Activated naive CD8-positive, alpha-beta T cell treated with anti-CD3 and anti-CD28 coated beads, Interleukin-2, amount 50 U/mL, for 16 hours (primary cell): ENCODE data around the gene CCDC116.
"Not testable (repeated sequence)": the region's sequence is repeated elsewhere in the genome, so short reads cannot be mapped to it uniquely, and the experiment has no call there.

Source experiments
- DNase-seq: peaks from one replicate; pipeline ENCODE4 v3.0.0-alpha.2; 2020; ENCODE audit warnings: low read depth, low spot score

Gene CCDC116

GRCh38 chr22:21632237-21632895 lies at the start of gene CCDC116:
TSS of gene CCDC116 (plus strand) at chr22:21632760. CDS start at chr22:21633182, 422 bp downstream.
- no peak for DNase-seq

DNA sequence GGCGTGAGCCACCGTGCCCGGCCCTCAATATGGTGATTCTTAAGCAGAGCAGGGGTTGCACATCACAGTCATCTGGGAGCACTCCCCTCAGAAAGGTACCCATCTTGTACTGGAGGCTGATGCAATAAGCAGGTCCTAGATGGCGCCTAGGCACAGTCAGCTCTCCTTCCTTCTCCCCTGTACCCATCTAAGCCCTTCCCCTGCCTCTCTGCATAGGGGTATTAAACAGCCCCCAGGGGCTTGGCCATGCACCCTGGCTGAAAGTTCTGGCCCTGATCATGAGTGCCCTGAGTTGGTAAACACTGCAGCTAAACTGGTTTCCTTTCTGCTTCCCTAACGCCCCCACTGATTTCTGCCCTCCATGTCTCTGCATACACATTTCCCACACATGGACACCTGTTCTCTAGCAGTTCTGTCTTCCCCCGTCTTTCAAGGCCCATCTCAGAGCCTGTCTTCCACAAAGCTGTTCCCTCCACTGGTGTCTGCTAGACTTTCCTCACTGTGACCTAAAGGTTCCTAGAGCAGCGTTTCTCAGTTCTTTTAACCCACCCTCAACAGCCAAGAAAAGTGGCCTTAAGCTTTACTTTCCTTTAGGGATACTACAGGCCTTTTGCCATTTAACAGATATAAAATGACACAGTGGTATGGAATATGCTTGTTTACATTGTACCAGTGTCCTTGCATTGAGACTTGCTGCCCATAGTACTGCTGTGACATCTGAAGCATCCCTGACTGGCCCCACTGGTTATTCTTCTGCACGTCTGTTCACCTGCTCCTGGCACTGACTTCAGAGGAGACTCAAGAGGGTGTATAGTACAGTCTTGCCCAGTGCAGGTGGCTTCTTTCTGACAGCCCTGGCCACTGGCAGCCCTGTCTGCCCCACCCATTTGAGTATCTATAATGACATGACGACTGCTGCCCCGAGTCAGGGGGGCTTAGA lies 49.5 kb upstream of the CCDC116 start:
- DNase-seq = no peak

DNA sequence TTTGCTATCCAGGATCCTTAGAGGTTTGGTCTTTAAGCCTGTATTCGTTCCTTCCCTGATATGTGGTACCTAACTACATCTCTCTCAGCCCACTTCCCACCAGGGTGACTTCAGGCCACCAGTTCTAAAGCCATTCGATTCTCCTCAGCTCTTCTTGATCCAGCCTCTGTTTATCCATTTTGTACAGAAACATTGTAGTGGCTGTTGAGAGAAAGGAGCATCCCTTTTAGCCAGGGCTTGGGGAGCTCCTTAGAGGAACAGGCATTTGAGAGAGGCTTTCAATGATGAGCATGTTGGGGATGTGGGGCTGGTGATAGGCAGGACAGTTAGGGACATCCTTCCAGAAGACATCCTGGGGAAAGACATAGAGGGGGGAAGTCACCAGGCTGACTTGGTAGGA lies 47.2 kb upstream of the CCDC116 start:
- no peak for DNase-seq

DNA sequence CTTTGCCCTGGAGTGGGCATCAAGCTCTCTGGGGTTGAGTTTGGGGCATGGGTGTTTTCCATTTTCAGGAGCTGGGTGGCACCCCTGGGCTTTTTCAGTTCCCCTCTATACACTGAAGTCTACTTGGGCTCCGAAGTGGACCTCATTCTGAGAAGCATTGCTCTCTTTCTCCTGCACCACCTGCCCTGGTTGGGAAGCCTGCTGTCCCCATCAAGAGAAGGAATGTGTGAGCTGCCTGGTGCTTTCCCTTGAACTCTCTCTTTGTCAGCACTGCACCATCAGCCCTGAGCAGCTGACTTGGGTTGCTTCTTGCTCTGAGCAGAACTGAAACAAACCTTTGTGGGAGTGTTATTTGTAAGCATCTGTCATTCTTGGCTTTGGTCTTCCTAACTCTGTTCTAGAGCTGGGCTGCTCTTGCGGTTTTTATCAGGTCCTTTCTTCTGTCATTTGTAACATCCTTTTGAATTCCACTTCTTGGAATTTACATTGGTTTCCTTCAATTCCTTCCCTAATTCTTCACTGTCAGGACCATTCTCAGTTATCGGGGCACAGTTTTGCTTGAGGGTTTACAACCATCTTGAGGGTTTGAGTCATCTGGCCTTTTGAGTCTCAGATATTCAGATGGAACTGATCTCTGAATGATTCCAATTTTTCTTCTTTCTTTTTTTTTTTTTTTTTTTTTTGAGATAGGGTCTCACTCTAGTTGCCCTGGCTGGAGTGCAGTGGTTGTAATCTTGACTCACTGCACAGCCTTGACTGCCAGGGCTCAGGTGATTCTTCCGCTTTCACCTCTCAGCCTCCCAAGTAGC lies 44.6 kb upstream of the CCDC116 start:
- no peak for DNase-seq

DNA sequence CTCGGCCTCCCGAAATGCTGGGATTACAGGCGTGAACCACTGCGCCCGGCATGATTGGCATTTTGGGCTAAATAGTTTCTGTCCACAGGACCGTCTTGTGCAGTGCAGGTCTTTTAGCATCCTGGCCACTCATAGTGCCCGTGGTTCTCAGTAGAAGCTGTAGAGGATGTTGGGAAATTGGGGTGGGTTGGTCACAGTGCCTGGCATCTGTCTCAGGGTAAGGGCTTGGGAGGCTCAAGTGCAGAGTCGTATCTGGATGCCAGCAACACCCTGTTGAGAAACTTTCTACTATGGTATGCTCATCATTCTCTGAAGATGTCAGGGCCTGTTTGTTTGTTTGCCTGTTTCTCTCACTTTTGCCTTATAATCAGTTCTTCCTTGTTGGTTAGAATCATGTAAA lies 43.2 kb upstream of the CCDC116 start:
- DNase-seq = no peak

DNA sequence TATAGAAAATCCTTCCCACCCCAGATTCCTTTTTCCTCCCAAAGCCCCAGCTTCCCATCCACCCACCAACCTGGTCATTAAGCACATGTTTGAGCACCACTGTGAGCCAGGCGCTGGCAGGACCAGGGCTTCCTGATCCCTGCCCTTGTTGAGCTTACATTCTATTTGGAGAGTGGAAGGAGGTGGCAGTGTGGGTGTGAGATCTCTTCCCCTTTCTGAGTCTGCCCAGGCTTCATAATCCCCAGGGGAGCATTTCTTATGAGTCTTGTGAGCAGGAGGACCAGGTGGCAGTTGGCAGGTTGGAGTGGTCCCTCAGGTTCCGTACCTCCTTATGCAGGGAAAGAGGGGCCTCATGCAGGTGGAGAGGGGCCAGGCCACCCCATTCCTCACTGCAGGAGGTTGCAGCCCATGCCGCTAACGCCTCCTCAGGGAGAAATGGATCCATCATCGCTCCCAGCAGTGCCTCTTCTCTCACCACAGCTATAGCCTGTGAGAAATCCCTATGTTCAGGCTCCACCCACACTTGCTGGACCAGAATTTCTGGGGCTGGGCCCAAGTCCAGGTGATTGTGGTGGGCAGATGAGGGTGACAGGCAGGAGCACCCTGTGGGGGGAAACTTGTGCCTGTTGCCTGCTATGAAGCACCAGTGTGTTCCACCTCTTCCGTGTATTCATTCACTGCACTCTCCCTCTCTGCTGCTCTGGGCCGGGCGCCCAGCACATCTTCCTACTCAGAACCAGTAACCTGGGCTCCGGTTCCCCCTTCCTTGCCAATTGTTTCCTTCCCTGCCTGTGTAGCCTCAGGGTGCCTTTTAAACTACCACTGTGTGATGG lies 41.5 kb upstream of the CCDC116 start:
- no peak for DNase-seq

DNA sequence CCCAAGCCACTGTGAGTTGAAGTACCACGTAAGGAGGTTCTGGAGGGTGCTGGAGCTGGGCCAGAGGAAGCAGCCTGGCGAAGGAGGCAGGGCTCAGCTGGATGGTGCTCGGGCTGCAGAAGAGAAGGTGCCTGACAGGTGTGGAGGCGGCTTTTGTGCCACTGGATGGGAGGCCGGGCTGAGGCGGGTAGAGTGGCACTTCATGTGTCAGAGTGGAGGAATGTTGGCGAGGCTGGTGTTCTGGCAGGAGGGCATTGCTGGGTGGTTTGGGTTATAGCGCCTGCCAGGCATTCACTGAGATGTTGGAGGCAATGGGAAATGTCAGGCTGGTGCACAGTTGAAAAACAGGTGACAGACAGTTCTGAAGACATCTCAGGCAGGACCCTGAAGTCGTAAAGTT lies 40.9 kb upstream of the CCDC116 start:
- DNase-seq = no peak

GRCh38 chr22:21592422-21592821 lies 40.1 kb upstream of the CCDC116 start:
- DNase-seq = no peak

DNA sequence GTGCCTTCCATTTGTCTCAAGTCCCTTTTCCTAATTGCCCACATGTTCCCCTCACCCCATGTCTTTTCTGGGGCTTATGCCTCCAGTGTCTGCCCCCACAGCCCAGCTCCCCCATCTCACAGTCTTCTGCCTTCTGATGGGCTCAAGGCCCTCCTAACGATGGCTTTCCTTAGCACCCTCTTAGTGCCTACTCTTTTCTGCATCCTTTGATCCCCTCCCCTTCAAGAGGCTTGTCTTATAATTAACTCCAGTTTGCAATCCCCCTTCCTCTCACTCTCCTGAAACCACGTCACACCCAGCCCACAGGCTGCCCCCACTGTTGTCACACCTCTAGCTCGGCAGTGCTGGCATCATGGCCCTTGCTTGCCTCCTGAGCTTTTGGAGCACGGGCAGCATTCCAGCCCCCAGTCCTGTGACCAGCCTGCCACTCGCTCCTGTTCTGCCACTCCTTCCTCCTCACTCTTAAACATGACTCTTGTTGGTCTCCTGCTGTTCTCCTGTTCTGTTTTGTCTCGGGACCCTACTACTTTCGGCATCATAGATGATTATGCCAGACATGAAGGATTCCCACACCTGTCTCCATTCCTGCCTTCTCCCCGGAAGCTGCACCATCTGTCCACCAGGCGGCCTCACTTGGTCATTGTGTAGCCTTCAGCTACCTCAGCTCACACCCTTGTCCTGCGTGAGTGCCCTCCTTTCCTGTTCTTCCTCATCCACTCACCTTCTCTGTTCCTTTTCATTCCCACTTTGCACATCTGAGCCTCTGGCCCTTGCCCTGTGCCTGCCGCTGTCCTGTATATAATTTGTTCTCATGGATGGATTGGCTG lies 38.9 kb upstream of the CCDC116 start:
- no peak for DNase-seq

GRCh38 chr22:21594865-21595452 lies 37.6 kb upstream of the CCDC116 start:
- DNase-seq = no peak

- DNase-seq = not testable (repeated sequence)
Measured at GRCh38 chr22:21596356-21597135, 36.0 kb upstream of the CCDC116 start.

DNA sequence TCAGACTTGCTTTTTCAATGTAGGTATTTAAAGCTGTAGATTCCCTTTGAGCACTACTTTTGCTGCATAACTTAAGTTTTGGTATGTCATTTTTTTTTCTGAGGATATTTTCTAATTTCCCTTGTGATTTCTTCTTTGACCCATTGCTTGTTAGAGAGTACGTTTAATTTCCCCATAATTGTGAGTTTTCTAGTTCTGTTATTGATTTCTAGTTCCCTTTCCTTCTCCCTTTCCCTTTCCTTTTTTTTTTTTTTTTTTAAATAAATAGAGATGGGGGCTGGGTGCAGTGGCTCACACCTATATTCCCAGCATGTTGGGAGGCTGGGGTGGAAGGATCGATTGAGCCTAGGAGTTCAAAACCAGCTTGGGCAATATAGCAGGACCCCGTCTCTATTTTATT lies 34.3 kb upstream of the CCDC116 start:
- DNase-seq = no peak

DNA sequence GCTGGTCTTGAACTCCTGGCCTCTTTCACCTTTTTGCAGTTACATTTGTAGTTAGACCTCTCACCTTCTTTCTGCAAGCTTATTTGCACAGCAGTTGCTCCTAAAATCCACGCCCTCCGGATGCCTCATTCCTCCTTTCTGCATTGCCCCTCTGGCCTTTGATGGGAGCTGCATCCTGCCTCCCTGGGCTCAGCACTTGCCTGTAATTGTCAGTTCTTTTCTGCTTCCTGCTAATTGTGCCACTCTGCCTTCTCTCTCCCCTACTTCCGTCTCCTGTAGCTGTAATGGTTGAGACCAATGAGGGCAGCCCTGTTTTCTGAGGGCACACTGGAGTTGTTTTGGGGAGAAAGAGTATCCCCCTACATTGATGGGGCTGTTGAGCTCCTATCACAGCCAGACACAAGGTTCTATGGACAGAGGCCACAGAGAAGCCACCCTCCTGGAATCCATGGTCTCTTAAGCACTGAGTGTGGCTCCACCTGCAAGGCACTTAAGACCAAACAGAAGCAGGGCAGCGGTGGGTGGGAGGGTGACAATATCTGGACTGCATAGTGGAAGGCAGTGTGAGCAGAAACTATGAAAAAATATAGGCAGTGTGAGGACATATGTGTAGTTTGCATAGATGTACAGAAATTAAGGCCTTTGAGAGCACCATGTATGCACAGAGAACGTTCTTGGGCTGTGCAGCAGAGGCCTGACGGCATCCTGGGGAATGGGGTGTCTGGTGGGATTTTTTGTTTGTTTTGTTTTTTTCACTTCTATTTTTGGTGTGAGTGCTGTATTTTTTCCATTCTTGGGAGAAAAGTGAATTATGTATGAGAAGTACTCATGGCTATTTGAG lies 33.3 kb upstream of the CCDC116 start:
- no peak for DNase-seq

DNA sequence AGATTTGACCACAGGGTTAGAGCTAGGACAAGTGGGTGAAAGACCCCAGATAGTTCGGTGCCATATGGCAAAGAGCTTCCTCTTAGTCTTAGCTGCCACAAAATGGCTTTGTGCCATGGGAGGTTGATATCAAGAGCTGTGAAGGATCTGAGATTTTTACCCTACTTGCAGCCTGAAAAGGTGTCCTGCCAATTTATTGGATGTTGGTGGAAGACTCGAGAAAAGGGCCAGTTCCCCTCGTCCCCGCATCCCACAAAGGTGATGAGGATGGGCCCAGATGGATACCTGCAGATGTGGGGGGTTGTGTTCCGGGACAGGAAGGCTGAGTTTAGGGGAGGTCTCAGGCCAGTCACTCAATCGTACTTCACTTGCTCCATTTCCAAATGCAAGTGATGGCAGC lies 30.0 kb upstream of the CCDC116 start:
- DNase-seq = no peak

DNA sequence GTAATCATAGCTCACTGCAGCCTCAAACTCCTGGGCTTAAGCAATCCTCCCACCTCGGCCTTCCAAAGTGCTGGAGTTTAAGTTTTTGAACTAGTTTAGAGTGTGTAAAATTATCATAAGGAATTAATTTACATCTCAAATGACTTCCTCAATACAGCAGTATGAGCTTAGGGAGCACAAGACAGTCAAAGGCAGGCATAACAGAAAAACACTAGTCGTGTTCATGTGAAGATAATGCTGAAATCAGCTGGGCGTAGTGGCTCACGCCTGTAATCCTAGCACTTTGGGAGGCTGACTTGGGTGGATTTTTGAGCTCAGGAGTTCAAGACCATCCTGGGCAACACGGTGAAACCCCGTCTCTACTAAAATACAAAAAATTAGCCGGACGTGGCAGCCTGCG lies 28.6 kb upstream of the CCDC116 start:
- DNase-seq = no peak

DNA sequence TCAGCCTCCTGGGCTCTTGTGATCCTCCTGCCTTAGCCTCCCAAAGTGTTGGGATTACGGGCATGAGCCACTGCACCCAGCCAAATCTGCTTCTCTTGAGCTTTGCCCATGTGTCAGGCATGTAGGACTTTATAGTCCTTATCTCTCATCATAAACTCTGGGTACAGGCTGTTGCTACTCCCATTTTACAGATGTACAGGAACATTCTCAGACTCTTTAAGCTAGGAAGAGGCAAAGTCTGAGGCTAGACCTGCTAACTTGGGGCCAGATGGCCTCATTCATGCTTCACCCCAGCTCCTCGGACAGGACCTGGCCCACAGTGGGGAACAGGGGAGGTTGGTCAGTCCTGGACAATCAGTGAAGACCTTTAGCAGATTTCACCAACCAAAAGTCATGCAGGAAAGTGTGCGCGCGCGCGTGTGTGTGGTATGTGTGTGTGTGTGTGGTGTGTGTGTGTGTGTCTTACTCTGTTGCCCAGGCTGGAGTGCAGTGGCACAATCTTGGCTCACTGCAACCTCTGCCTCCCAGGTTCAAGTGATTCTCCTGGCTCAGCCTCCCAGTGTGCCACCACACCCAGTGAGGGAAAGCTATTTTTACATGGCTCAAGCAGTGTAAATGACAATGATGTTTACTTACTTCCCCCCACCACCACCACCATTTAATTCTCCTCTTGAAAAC lies 26.5 kb upstream of the CCDC116 start:
- no peak for DNase-seq

GRCh38 chr22:21606775-21607174 lies 25.8 kb upstream of the CCDC116 start:
- no peak for DNase-seq
